ENCODE results near the gene CLASP1.
"Not testable (repeated sequence)": the region's sequence is repeated elsewhere in the genome, so short reads cannot be mapped to it uniquely, and the experiment has no call there.

The CLASP1 gene

DNA sequence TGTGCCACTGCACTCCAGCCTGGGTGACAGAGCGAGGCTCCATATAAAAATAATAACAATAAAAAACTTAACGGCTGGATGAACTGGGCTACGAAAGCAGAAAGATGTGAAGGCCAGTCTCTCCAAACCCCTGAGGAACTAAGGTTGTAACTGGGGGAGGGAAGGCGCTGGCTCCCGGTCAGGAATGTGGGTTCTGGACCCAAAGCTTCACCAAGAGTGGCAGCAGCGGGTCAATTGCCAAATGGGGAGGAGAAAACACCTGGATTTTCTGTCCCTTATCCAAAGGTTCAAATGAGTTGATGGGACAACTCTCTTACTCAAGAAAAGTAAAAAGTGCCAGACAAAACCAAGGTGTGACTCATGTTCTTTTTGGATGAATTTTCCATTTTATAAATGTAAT, 304.2 kb downstream of the CLASP1 start:
- intact Hi-C loops (cut with DNase I): no loop called here
- DNase-seq: no peak

DNA sequence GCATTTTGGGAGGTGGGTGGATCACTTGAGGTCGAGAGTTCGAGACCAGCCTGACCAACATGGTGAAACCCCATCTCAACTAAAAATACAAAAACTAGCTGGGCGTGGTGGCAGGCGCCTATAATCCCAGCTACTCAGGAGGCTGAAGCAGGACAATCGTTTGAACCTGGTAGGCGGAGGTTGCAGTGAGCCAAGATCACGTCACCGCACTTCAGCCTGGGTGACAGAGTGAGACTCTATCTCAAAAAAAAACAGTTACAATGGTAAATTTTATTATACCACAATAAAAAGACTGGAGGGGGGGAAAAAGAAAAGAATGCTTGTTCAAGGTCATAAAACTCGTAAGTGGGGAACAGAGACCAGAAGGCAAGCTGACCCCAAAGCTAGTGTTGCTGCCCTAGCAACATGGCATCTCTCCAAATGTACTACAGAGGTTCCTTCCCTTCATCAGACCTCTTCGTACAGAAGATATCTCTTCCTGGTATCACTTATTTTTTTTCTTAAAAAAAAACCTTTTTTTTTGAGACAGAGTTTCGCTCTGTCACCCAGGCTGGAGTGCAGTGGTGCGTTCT, 305.3 kb downstream of the CLASP1 start:
- intact Hi-C loops (cut with DNase I): not testable (repeated sequence)

DNA sequence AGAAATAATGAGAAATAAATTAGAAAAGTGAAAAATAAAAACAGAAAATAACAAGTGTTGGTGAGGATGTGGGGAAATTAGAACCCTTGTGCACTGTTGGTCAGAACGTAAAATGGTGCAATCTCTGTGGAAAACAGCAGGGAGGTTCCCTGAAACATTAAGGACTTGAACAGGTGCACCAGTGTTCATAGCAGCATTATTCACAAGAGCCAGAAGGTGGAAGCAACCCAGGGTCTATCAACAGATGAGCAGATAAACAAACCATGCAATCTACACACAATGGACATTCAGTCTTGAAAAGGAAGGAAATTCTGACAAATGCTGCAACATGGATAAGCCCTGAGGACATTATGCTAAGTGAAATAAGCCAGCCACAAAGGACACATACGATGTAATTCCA, 306.1 kb downstream of the CLASP1 start:
- intact Hi-C loops (cut with DNase I): no loop called here

More for the DNA sequence above, 305.3 kb downstream of the CLASP1 start:
- not testable (repeated sequence) for DNase-seq

DNA sequence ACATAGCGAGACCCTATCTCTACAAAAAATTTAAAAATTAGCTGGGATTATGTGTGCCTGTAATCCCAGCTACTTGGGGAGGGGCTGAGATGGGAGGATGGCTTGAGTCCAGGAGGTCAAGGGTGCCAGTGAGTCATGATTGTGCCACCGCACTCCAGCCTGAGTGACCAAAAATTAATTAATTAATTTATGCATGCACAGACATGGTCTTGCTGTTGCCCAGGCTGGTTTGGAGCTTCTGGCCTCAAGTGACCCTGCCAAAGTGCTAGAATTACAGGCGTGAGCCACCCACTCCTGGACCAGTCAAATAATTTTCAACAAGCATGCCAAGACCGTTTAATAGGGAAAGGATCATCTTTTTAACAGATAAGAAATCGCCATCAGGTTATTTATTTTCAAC, 306.5 kb downstream of the CLASP1 start:
- intact Hi-C loops (cut with DNase I): no loop called here
- DNase-seq: no peak

More for the DNA sequence above, 306.1 kb downstream of the CLASP1 start:
- no peak for DNase-seq

DNA sequence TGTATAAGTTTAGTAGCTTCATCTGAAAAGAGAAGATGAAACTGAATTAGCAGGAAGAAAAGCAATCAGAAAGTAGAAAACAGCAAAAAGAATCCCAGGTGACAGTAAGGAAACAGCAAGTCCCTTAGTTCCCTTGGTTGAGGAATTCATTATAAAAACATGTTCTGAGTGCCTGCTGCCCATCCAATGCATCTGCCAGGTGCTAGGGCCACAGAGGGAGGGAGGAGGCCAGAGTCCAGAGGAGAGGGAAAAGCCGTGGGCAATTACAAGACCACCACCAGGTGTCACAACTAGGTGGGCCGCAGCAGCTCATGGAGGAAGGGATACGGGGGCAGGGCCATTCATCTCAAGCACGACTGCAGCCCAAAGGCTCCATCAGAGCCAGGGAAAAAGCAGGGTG, 308.3 kb downstream of the CLASP1 start:
- DNase-seq: no peak
- intact Hi-C loops (cut with DNase I): no loop called here

DNA sequence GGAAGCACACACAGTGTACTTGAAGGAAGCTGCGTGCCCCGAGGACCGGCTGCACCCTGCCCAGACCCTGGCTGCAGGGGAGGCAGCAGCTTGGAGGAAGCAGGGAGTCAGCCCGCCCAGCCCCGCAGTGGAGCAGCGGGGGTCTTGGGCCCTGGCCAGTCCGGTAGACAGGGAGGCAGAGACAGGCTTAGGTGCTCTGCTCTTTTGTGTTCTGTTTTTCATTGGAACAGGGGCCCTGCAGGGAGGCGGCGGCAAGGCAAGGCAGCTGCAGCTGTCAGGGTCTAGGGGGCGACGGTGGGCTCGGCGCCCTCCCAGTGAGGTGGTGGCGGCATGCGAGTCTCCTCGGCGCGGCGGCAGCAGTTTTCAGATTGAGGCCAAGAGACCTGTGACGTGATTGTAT, 311.0 kb downstream of the CLASP1 start:
- intact Hi-C loops (cut with DNase I): no loop called here
- DNase-seq: peak in 1 of 10 donors; percentile 73

DNA sequence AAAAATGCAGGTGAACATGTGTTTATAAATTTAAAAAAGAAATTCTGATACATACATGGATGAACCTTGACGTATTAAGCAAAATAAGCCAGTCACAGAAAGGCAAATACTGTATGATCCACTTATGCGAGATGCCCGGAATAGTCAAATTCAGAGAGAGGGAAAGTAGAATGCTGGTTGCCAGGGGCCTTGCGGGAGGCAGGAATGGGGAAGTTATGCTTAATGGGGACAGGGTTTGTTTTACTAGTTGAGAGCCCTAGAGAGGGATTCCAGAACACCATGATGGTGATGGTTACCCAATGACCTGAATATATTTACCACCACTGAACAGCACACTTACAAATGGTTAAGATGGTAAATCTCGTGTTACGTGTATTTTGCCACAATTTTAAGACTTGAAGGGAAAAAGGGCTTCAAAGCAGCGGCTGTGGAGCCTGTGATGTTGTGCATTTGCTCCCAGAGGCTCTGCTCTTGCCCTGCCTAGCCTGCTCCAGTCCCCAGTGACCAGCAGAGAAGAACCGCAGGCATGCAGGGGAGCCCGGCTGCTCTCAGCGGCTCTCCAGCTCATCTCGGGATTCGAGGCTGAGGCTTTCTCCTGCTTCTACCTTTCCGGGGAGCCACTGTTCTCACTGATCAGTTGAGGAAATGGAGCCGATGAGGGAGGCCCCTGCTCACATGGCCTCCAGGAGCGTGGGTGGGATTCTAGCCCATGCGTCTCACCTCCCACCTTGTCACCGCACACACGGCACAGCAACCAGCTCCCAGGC, 312.6 kb downstream of the CLASP1 start:
- intact Hi-C loops (cut with DNase I): no loop called here

DNA sequence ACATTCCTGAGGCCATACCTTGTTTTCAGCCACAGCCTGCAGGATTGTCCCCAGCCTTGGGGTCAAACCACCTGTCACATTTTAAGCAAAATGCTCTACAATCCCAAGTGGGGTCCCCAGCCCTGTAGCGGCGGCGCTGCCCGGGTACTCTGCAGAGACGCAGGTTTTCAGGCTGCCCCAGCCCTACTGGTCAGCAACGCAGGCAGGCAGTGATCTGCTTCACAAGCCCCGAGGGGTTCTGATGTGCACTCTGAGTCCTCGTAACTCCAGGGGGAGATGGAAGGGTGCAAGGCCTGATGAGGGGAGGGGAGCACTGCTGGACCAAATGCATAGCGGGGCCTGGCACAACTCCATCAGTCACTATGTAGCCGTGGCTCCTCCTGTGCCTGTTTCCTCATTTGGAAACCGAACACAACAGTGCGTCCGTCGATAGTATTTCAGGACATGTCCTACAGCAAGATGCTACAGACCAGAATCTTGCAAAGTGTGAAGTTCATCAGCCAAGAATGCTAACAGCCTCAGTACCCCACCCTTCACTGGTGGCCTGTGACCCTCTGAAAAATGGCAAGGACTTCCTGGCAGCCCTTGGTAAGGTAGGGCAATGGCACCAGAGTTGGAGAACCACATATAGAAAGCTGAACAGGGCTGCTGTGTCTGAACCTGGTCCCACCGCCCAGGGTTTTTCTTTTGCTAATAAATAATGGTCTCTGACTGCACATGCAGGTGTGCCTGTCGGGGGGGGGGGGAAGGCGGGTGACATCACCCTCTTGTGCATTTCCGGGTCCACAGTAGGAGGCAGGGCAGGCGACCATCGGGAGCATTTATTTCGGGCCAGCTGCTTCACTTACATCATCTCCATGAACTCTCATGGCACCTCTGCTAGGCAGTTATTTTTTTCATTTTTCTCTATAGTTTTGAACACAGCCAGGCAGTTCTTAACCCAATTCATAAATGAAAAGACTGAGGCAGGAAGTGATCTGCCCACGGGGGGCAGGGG, 313.7 kb downstream of the CLASP1 start:
- intact Hi-C loops (cut with DNase I): no loop called here
- DNase-seq: no peak

More for the DNA sequence above, 312.6 kb downstream of the CLASP1 start:
- no peak for DNase-seq

DNA sequence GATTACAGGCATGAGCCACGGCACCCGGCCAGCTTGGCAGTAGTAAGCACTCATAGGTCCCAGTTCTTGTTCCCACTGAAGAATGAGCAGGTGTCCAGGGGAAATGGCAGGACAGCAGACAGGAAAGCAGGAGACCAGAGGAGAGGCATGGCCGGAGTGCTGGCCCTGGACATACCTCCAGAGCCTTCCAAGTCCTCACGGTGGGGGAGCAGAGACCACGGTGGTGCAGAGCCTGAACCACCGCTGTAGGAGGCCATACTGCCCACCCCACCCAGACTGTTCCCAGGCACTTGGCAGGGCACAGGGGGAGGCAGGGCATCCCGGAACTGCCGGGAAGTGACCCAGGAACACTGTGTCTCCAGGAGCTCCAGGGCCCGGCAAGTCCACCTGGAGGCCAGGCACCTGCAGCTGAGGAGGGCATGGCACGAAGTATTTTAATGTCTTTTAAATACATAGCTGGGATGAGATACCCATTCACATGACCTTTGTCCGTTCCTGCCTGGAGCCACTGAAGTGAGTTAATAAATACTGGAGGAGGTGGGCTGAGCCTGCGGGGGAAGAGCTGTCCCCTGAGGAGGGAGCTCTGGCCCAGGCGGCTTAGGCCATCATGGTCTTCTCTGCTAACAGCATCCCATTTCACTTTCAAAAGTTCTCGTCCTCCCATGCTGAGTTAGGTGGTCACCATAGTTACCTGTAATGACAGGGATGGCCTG, 314.5 kb downstream of the CLASP1 start:
- intact Hi-C loops (cut with DNase I): no loop called here
- no peak for DNase-seq

DNA sequence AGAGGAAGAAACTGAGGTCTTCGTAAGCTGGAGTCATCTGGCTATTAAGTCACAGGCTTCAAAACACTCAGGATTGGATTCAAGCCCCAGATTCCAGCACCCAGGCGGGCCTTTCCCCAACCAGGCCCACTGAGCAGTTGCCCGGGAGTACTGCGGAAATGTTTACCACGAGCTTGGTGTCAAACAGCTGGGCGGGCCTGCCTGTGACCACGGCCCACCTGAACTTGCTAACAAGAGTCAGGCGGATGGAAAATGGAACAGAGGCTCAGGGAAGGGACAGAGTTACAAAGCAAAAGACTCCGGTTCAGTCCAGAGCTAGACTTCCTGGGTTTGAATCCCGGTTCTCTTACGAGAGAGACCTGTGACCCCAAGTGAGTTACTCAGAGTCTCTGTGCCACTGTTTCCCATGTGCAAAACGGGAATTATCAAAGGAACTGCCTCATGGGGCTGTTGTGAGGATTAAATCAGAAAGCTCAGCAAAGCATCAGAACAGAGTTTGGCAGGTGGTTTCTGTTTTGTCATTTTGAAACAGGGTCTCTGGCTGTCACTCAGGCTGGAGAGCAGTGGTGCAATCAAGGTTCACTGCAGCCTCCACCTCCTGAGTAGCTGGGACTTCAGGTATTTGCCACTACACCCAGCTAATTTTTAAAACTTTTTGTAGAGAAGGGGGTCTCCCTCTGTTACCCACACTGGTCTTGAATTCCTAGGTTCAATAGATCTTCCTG, 315.3 kb downstream of the CLASP1 start:
- intact Hi-C loops (cut with DNase I): no loop called here
- DNase-seq: no peak

DNA sequence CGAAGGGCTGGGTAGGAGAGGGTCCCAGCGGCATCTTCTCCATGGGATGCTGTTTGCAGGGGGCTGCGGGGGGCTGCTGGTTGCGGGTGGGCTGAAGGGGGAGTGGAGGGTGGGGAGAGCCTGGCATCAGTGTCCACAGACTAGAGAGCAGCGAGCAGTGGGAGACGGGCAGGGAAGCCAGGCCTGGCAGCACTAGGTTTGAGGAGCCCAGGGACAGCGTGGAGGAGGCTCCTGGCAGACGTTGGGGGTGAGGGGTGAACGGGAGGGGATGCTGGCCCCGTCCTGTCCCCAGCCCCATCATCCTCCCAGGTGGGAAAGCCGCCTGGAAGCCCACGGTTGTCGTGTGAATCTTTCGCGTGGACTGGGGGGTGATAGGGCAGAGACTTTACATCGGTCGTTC, 316.0 kb downstream of the CLASP1 start:
- intact Hi-C loops (cut with DNase I): no loop called here
- DNase-seq: no peak

DNA sequence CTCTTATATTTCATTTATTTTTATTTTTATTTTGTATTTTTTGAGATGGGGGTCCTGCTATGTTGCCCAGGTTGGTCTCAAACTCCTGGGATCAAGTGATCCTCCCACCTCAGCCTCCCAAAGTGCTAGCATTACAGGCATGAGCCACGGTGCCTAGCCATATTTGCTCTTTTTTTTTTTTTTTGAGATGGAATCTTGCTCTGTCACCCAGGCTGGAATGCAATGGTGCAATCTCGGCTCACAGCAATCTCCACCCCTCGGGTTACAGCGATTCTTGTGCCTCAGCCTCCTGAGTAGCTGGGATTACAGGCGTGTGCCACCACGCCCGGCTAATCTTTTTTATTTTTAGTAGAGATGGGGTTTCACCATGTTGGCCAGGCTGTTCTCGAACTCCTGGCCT, 317.9 kb downstream of the CLASP1 start:
- intact Hi-C loops (cut with DNase I); DNase-seq: not testable (repeated sequence)

DNA sequence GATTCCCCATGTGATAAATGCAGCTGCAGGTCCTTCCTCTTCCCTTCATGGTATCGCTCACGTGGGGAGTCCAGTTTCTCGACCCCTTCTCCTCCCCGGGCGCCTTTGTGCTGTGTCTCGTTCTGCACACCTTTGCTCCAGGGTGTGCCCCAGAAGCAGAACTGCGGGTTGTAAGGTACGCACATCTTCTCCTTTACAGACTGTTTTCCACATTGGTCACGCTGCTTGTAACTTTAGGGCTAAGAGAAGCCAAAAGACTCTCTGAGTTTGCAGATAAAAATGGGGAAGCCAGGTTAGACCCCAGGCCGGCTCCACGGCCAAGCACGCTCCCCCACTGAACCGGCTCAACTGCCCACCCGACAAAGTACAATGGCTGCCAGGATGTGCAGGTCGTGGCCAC, 318.3 kb downstream of the CLASP1 start:
- no peak for DNase-seq
- intact Hi-C loops (cut with DNase I): no loop called here

DNA sequence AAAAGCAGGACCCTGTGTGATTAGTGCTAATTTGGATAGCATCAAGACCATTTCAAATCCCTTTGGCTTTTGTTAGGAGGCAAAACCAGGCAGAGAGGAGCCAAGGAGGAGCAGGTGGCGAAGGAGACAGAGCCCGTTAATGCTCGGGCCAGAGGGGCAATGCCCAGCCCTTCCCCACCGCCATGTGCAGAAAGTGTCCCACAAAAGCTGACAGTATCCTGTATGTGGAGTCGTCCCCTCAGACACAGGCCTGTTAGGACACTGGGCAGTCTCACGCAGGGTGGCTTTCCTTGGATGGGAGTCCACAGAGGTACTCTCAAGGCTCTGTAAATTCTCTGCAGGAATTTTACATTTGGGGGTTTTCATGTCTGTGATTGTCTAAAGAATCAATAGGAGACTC, 319.5 kb downstream of the CLASP1 start:
- intact Hi-C loops (cut with DNase I): no loop called here
- DNase-seq: no peak

DNA sequence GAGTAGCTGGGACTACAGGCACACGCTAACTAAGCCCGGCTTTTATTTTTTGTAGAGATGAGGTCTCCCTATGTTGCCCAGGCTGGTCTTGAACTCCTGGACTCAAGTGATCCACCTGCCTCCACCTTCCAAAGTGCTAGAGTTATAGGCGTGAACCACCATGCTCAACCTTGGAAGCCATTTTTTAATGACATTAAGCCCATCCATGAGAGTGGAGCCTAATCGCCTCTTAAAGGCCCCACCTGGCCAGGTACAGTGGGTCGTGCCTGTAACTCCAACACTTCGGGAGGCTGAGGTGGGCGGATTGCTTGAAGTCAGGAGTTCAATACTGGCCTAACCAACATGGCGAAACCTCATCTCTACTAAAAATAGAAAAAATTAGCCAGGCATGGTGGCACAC, 322.6 kb downstream of the CLASP1 start:
- DNase-seq: no peak
- intact Hi-C loops (cut with DNase I): no loop called here

DNA sequence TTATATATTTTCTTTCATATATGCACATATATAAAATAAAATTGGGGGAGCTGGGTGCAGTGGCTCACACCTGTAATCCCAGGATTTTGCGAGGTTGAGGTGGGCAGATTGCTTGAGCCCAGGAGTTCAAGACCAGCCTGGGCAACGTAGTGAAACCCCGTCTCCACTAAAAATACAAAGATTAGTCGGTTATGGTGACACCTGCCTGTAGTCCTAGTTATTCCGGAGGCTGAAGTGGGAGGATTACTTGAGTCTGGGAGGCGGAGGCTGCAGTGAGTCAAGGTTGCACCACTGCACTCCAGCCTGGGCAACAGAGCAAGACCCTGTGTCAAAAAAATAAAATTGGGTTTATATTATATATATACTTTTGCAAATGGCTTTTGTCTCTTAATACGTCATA, 324.7 kb downstream of the CLASP1 start:
- DNase-seq: no peak
- intact Hi-C loops (cut with DNase I): no loop called here

DNA sequence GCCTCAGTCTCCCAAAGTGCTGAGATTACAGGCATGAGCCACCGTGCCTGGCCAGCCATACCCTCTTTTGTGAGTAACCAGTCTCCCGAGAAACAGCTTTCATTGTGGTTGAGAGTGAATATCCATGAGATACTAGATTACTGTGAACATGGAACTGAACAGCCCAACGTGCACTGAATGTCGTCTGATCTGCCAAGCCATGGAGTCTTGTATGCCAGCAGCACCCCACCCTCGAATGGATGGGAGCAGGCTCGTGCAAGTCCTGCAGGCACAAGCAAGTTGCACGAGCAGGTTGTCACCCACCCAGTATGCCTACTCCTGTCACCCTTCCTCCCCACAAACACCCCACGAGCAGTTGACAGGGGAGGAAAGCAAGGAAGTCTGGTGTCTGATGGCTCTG, 327.8 kb downstream of the CLASP1 start:
- intact Hi-C loops (cut with DNase I): no loop called here

DNA sequence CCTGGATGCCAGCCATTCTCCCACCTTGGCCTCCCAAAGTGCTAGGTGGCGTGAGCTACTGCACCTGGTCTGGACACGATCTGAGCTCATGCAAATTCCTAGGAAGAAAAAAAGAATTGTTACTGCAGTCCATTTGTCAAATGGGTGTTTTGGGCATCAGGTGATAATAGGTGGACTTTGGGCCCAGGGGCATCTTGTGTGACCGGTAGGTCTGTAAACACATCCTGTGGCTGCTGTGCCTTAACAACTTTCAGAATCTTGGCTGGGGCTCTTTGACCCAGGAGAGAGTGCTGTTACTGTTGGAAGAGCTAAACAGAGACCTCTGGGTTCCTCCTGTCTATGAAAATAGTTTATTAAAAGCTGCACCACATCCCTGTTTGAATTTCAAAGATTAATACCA, 329.3 kb downstream of the CLASP1 start:
- no peak for DNase-seq

More for the DNA sequence above, 327.8 kb downstream of the CLASP1 start:
- no peak for DNase-seq

DNA sequence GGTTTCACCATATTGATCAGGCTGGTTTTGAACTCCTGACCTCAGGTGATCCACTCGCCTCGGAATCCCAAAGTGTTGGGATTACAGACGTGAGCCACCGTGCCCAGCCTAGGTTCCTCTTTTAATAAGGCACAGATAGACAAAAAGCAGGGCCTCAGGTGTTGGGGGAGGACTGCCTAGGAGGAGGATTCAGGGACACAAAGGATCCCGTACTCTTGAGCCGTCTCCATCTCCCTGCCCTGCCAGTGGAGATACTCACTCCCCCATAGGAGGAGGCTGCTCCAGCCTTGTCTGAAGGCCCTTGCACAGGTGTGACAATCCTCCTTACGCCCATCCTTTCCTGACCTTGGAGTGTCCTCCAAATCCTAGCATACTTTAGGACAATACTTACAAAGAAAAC, 332.3 kb downstream of the CLASP1 start:
- DNase-seq: no peak
- intact Hi-C loops (cut with DNase I): no loop called here

More for the DNA sequence above, 329.3 kb downstream of the CLASP1 start:
- intact Hi-C loops (cut with DNase I): no loop called here

DNA sequence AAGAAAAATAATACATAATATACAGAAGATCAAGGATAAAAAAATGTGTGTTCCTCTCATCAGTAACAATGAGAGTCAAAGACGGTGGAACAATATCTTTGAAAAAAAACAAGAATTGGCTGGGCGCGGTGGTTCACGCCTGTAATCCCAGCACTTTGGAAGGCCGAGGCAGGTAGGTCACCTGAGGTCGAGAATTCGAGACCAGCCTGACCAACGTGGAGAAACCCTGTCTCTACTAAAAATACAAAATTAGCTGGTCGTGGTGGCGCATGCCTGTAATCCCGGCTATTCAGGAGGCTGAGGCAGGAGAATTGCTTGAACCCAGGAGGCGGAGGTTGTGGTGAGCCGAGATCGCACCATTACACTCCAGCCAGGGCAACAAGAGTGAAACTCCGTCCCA, 335.6 kb downstream of the CLASP1 start:
- intact Hi-C loops (cut with DNase I); DNase-seq: not testable (repeated sequence)
